Endothelial cell of umbilical vein (primary cell): ENCODE measurements around the gene CEP72. TPM values are rescaled to one million over a fixed set of nuclear protein-coding genes. Genes with fewer than 3 reads are reported as not detected.

Source experiments
- BruUV-seq: library from RNA; stranded (reverse); fragments of 400-500 nt; replicated peaks from 2 replicates; lab custom pipeline; 2021; lab: Mats Ljungman, UMichigan
- CTCF ChIA-PET: fragments of 300-600, 350-600 bp; sonication (Branson Sonifier 250); formaldehyde crosslinking; loops from one replicate; lab custom pipeline; 2021; ENCODE audit warnings: antibody characterized with exemption, inconsistent platforms; lab: Charles Lee
- POLR2A ChIA-PET: fragments of 300-600, 350-600 bp; sonication (Branson Sonifier 250); formaldehyde crosslinking; loops from one replicate; lab custom pipeline; 2021; ENCODE audit warnings: antibody characterized with exemption, inconsistent platforms; lab: Charles Lee
- DNase-seq: peaks from one replicate; pipeline ENCODE4 v3.0.0-alpha.2; 2011; ENCODE audit warnings: low read depth, low spot score
- FAIRE-seq: peaks from 2 replicates; lab custom pipeline; 2011; peaks lifted over from hg19 to GRCh38; lab: Jason Lieb, UNC
- H2AFZ ChIP-seq: 2 replicates; pipeline ENCODE4 v1.6.0; 2012; ENCODE audit warnings: low read depth, low read length, control low read depth, inconsistent platforms
- H3K27ac ChIP-seq: 2 replicates; pipeline ENCODE4 v1.5.1; 2011; ENCODE audit warnings: low read depth, mild to moderate bottlenecking, control low read depth, low read length, moderate library complexity; ENCODE audit not compliant: insufficient read depth
- H3K27me3 ChIP-seq, 2 experiments: 2 replicates each; pipeline versions ENCODE4 v1.6.0 to v1.6.1; 2011; ENCODE audit warnings: low read length in 2 of 2, mixed read lengths in 1 of 2; ENCODE audit not compliant: control insufficient read depth in 2 of 2, insufficient read depth in 2 of 2
- H3K36me3 ChIP-seq, 2 experiments: 2 replicates in 1 of 2; 3 replicates in 1 of 2; pipeline ENCODE4 v1.5.1; 2011; ENCODE audit warnings: low read length in 2 of 2, mild to moderate bottlenecking in 1 of 2, moderate library complexity in 1 of 2; ENCODE audit not compliant: control insufficient read depth in 2 of 2, insufficient read depth in 2 of 2; ENCODE audit errors: extremely low read depth in 1 of 2
- H3K4me1 ChIP-seq: 3 replicates; pipeline ENCODE4 v1.5.1; 2011; ENCODE audit warnings: mild to moderate bottlenecking, low read length; ENCODE audit not compliant: control insufficient read depth, insufficient read depth; ENCODE audit errors: extremely low read depth
- H3K4me2 ChIP-seq: 2 replicates; pipeline ENCODE4 v1.6.1; 2011; ENCODE audit warnings: low read length, control low read depth, mixed read lengths; ENCODE audit not compliant: insufficient read depth
- H3K4me3 ChIP-seq, 3 experiments: fragments of 200-600 bp in 1 of 3; sonication (generic), shearing (Covaris generic) in 1 of 3; replicated peaks in 1 of 3; 2 replicates each; pipeline ENCODE4 v1.5.1; 2011 to 2016; ENCODE audit warnings: control low read depth in 3 of 3, low read length in 3 of 3, mild to moderate bottlenecking in 2 of 3, inconsistent platforms in 1 of 3, low read depth in 1 of 3, moderate library complexity in 1 of 3; ENCODE audit not compliant: insufficient read depth in 1 of 3
- H3K79me2 ChIP-seq: 2 replicates; pipeline ENCODE4 v1.6.0; 2012; ENCODE audit warnings: low read length, inconsistent platforms; ENCODE audit not compliant: control insufficient read depth, insufficient read depth
- H3K9ac ChIP-seq: replicated peaks from 2 replicates; pipeline ENCODE3; 2011; ENCODE audit warnings: low read length, control low read depth; ENCODE audit not compliant: insufficient read depth; ENCODE audit errors: extremely low read depth
- H3K9me1 ChIP-seq: replicated peaks from 3 replicates; pipeline ENCODE4 v1.6.0; 2011; ENCODE audit warnings: mild to moderate bottlenecking, low read length; ENCODE audit not compliant: control insufficient read depth, insufficient read depth; ENCODE audit errors: extremely low read depth
- H3K9me3 ChIP-seq: replicated peaks from 2 replicates; pipeline ENCODE4 v1.5.1; 2012; ENCODE audit warnings: low read length, inconsistent platforms; ENCODE audit not compliant: control insufficient read depth, insufficient read depth
- H4K20me1 ChIP-seq: replicated peaks from 2 replicates; pipeline ENCODE3; 2011; ENCODE audit warnings: mild to moderate bottlenecking, low read length; ENCODE audit not compliant: control insufficient read depth, insufficient read depth; ENCODE audit errors: extremely low read depth
- EZH2 ChIP-seq: IDR thresholded peaks from 2 replicates; pipeline ENCODE4 v1.6.1; 2012; ENCODE audit warnings: borderline replicate concordance, low read depth, mild to moderate bottlenecking, moderate library complexity, low read length, inconsistent platforms; ENCODE audit not compliant: severe bottlenecking
- FOS ChIP-seq: IDR thresholded peaks from 2 replicates; pipeline ENCODE4 v1.6.1; 2011; ENCODE audit warnings: mild to moderate bottlenecking, low read length, moderate library complexity, borderline replicate concordance; ENCODE audit not compliant: insufficient read depth
- GATA2 ChIP-seq: IDR thresholded peaks from 2 replicates; pipeline ENCODE4 v1.7.0; 2011; ENCODE audit warnings: low read depth, mild to moderate bottlenecking, moderate library complexity, mixed read lengths, low read length; ENCODE audit not compliant: insufficient read length, insufficient read depth
- JUN ChIP-seq: IDR thresholded peaks from 2 replicates; pipeline ENCODE4 v1.6.1; 2011; ENCODE audit warnings: borderline replicate concordance, low read depth; ENCODE audit not compliant: insufficient read length, insufficient read depth
- MYC ChIP-seq: IDR thresholded peaks from one replicate; pipeline ENCODE4 v1.6.1; 2011; ENCODE audit warnings: mild to moderate bottlenecking, low read depth, low read length
- POLR2AphosphoS5 ChIP-seq: IDR thresholded peaks from 2 replicates; pipeline ENCODE4 v1.6.1; 2012; ENCODE audit warnings: low read depth, mild to moderate bottlenecking, control low read depth, low read length, moderate library complexity; ENCODE audit not compliant: insufficient read depth
- dilution Hi-C: fragments of 300-500 bp; cut with MboI; formaldehyde crosslinking; loops from one replicate; pipeline ENCODE4 v1.15.0; 2019; ENCODE audit warnings: low sequenced_read_pairs; ENCODE audit not compliant: extremely low pct_ligation_motif_present
- intact Hi-C: fragments of 100-400 bp; cut with micrococcal nuclease; formaldehyde crosslinking; loops from one replicate; pipeline ENCODE4 v1.10.0; 2022
- polyA plus RNA-seq, 4 experiments: library from polyadenylated mRNA; depleted of rRNA in 3 of 4; stranded (reverse) in 3 of 4; unstranded in 1 of 4; fragments of >200 nt; gene quantifications; 2 replicates each; pipeline versions ENCODE4 v1.2.1 to v1.2.3, GENCODE V29; 2011 to 2012; ENCODE audit warnings: missing spikeins in 1 of 4
- total RNA-seq: library from RNA; stranded (reverse); gene quantifications from 2 replicates; pipeline ENCODE4 v1.2.3, GENCODE V29; 2021
- TF ChIP-seq, protein P1 (sequence below): IDR thresholded peaks from 2 replicates; pipeline ENCODE4 v1.6.1; 2011; ENCODE audit not compliant: insufficient read depth, insufficient read length

Gene CEP72
- total and polyA plus RNA-seq, 2 donors (not counting 3 experiments of a cell fraction or from before 2014, with no cell fraction given), result 2.9 to 9.5 TPM

DNA sequence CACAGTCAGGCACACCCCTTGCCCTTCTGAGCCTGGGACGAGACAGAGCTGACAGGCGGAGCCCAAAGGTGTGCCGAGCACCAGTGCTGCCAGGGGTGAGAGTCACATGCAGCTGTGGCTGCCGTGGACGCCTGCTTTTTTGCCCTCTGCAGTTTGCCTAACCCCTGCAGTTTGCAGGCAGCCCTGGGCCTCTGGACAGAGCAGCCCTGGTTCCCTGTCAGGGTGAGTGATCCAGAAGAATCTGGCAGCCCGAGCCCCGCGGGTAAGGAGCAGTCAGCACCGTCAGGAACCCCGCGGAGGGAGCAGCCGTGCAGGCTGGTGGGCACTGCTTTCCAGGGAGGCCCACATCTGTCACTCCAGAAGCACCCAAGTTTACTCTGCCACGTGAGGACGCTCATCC lies 30.3 kb downstream of the CEP72 start:
- TF ChIP-seq EZH2 (no peak), JUN (no peak), POLR2AphosphoS5 (no peak), MYC (no peak)
- TF ChIP-seq, protein P1, sequence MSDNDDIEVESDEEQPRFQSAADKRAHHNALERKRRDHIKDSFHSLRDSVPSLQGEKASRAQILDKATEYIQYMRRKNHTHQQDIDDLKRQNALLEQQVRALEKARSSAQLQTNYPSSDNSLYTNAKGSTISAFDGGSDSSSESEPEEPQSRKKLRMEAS, result no peak
- Histone ChIP-seq H2AFZ (no peak overlapping the region), H3K9me3 (no peaks in the 10 kb centered on the region), H3K36me3 (peaks cover 2 to 7% of the 10 kb centered on the region in 2 experiments), H3K79me2 (no peaks in the 10 kb centered on the region), H3K9ac (no peak overlapping the region), H3K4me1 (no peaks in the 10 kb centered on the region), H3K27me3 (no peaks in the 10 kb centered on the region), H3K4me2 (no peak overlapping the region), H3K27ac (no peak overlapping the region), H3K4me3 (no peak overlapping the region), H3K9me1 (no peaks in the 10 kb centered on the region), H4K20me1 (no peaks in the 10 kb centered on the region)
- POLR2A ChIA-PET, result no interaction called here
- DNase-seq, result no peak
- dilution Hi-C loops (no loop called here), intact Hi-C loops (no loop called here)
- no TSS peak for BruUV-seq
- FAIRE-seq, result no peak
- CTCF ChIA-PET, result no interaction called here

DNA sequence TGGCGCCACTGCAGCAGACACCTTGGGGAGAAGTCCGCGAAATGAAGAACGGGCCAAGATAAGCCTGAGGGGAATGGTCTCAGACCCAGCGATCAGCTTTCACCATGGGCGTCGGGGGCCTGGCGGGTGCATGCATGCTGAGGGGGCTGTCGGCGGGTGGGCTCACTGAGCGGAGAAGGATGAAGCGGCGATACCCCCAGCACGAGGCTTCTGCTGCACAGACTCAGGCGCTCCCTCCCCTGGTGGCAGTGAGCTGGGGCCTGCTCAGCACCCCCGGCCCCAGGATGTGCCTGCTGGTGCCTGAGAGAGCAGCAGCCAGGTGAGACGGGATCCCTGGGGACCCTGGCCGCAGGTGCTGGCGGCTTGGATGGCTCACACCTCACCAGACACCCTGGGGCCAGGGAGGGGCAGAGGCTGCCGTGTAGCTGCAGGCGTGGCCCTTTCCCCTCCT lies 31.2 kb downstream of the CEP72 start:
- Histone ChIP-seq H3K4me2 (no peak overlapping the region), H3K4me3 (no peak overlapping the region), H3K9ac (no peak overlapping the region), H3K79me2 (no peaks in the 10 kb centered on the region), H3K27me3 (no peaks in the 10 kb centered on the region), H3K9me1 (no peaks in the 10 kb centered on the region), H3K9me3 (no peaks in the 10 kb centered on the region), H3K27ac (no peak overlapping the region), H4K20me1 (no peaks in the 10 kb centered on the region), H2AFZ (no peak overlapping the region), H3K36me3 (peaks cover 4 to 7% of the 10 kb centered on the region in 2 experiments), H3K4me1 (no peaks in the 10 kb centered on the region)
- BruUV-seq, result no TSS peak
- intact Hi-C loops (no loop called here), dilution Hi-C loops (no loop called here)
- ChIA-PET POLR2A (no interaction called here), CTCF (no interaction called here)
- FAIRE-seq (no peak), DNase-seq (no peak)
- TF ChIP-seq POLR2AphosphoS5 (no peak), MYC (no peak), GATA2 (no peak), EZH2 (no peak), FOS (no peak)
